Gastroesophageal sphincter (tissue), 3 donors: ENCODE data around the gene RAP1B.

Source experiments
- CTCF ChIP-seq, 4 experiments: fragments of 200-600 bp in 2 of 4; fragments of 450-650 bp in 2 of 4; sonication (generic) in 1 of 4; IDR thresholded peaks; one replicate each; pipeline ENCODE4 v1.5.1; 2017 to 2019; ENCODE audit warnings: antibody characterized with exemption in 4 of 4, mild to moderate bottlenecking in 2 of 4, moderate library complexity in 2 of 4
- EP300 ChIP-seq: sonication (generic); formaldehyde crosslinking; IDR thresholded peaks from one replicate; pipeline ENCODE4 v1.6.1; 2017; ENCODE audit warnings: antibody characterized with exemption, mild to moderate bottlenecking
- POLR2A ChIP-seq, 2 donors: fragments of 450-650 bp; IDR thresholded peaks; one replicate each; pipeline ENCODE4 v1.6.1; 2017; ENCODE audit warnings: antibody characterized with exemption in 2 of 2, mild to moderate bottlenecking in 2 of 2, moderate library complexity in 1 of 2
- POLR2AphosphoS5 ChIP-seq: sonication (generic); formaldehyde crosslinking; IDR thresholded peaks from one replicate; pipeline ENCODE4 v1.6.1; 2017; ENCODE audit warnings: antibody characterized with exemption

GRCh38 chr12:68612697-68613096 is 2.0 kb downstream of the RAP1B start:
- TF ChIP-seq POLR2A (IDR thresholded peaks at IDR 0.05) (no peak), EP300 (no peak), CTCF (IDR thresholded peaks at IDR 0.05) (no peak), POLR2AphosphoS5 (no peak)
